ACC112 (cell line): Measurements from ENCODE around the gene CASP6.

Experiments used
- H2AFZ ChIP-seq: fragments of 200-600 bp; sonication (generic); one replicate; pipeline ENCODE4 v1.6.0; 2017; ENCODE audit warnings: antibody characterized with exemption, low read length; ENCODE audit not compliant: unreplicated experiment
- H3K27ac ChIP-seq: fragments of 200-600 bp; sonication (generic); 2 replicates; pipeline ENCODE4 v1.5.1; 2014; ENCODE audit warnings: low read depth, mild to moderate bottlenecking, antibody characterized with exemption, low read length, moderate library complexity
- H3K27me3 ChIP-seq: fragments of 200-600 bp; sonication (generic); 2 replicates; pipeline ENCODE4 v1.6.1; 2014; ENCODE audit warnings: mild to moderate bottlenecking, antibody characterized with exemption, low read length, moderate library complexity, mixed read lengths; ENCODE audit not compliant: insufficient read depth
- H3K36me3 ChIP-seq: fragments of 200-600 bp; sonication (generic); 2 replicates; pipeline ENCODE4 v1.6.1; 2016; ENCODE audit warnings: mild to moderate bottlenecking, antibody characterized with exemption, low read length, moderate library complexity, mixed read lengths; ENCODE audit not compliant: insufficient read depth
- H3K4me1 ChIP-seq: fragments of 200-600 bp; sonication (generic); one replicate; pipeline ENCODE4 v1.6.1; 2016; ENCODE audit warnings: low read length, mixed read lengths; ENCODE audit not compliant: insufficient read depth, unreplicated experiment, control insufficient read depth
- H3K4me3 ChIP-seq: fragments of 200-600 bp; sonication (generic); 2 replicates; pipeline ENCODE4 v1.5.1; 2014; ENCODE audit warnings: mild to moderate bottlenecking, low read depth, low read length
- H3K79me2 ChIP-seq: fragments of 200-600 bp; sonication (generic); one replicate; pipeline ENCODE4 v1.6.0; 2016; ENCODE audit warnings: low read length; ENCODE audit not compliant: control insufficient read depth, unreplicated experiment, insufficient read depth

Gene CASP6

DNA sequence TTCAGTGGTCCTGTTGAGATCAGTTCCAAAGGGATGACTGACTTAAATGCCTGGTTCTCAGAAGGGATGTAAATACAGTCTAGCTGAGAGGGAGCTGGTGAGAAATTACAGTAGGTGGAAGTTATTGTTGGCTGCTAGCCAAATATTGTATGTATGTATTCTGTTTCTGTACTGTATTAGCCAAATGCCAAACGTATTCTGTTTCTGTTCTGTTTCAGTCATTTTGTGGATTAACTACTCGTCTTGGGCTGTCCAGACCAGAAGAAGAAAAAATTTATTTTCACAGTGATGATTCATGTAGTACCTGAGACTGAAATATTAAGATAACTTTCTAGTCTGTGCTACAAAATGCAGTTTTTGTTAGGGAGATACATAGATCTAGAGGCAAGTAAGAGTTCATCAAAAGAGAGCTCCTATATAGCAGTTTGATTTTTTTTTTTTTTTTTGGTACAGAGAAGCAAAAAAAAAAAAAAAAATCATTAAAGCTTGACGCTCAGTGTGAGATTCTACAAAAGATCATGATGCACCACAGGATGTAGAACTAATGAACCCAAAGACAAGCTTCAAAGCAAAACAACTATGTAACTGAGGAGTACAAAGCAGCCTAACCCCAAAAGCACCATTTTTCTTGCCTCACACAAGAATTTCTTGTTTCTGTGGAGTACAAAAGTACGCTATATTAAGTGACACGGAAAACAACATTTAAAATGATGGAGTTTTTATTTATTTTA is 54.8 kb downstream of the CASP6 start:
- H3K27me3 ChIP-seq = no peaks in the 10 kb centered on the region
- H3K4me3 ChIP-seq = no peak overlapping the region
- no peaks in the 10 kb centered on the region for H3K4me1 ChIP-seq
- H3K27ac ChIP-seq = no peak overlapping the region
- H3K36me3 ChIP-seq = peaks cover 2% of the 10 kb centered on the region; the same call in 1 of the 2 replicates
- no peaks in the 10 kb centered on the region for H3K79me2 ChIP-seq
- no peak overlapping the region for H2AFZ ChIP-seq

DNA sequence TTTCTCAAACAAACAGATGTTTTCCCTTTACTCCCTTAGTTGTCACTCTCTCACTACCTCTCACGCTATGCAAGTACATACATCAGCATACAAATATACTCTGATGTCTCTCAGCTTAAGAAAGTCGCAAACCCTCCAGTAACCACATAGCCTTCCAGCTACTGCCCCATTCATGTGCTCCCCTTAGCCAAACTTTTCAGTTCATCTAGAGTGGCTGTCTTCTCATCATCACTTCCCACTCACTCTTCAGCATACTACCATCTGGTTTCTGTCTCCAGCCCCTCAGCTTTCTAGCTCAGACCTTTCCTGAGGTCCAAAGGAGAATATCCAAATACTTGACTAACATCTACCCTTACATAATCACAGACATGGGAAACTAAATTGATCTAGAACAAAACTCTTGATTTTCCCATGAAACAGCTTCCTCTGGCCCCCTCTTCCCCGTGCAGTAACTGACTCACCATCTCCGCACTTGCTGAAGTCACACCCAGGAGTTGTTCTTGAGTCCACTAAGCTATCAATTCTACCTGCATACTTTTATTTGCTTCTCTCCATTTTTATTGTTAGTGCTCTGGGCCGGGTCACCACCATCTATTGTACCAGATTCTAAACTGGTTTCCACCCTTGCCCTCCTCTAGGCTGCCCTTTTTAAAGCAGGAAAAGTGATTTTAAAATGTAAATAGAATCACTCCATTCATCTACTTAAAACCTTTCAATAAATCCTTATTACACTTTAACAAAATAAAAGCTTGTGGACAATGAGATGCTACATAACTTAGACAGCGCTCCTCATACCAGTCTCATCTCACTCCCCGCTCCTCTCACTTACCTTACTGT is 57.2 kb downstream of the CASP6 start:
- no peaks in the 10 kb centered on the region for H3K27me3 ChIP-seq
- H3K4me3 ChIP-seq = no peak overlapping the region
- H3K79me2 ChIP-seq = no peaks in the 10 kb centered on the region
- no peaks in the 10 kb centered on the region for H3K4me1 ChIP-seq
- no peak overlapping the region for H2AFZ ChIP-seq
- peaks cover 2% of the 10 kb centered on the region; the same call in 1 of the 2 replicates for H3K36me3 ChIP-seq
- no peak overlapping the region for H3K27ac ChIP-seq

DNA sequence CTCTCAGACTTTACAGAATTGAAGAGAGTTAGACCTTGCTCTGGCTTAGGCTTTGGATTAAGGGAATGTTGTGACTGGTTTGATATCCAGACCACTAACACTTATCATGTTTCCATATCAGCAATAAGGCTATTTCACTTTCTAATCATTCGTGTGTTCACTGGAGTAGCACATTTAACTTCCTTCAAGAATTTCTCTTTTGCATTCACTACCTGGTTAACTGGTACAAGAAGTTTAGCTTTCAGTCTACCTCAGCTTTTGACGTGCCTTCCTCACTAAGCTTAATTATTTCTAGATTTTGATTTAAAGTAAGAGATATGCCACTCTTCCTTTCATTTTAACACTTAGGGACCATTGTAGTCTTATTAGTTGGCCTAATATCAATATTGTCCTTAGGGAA is 62.6 kb downstream of the CASP6 start:
- Histone ChIP-seq H3K4me1 (no peaks in the 10 kb centered on the region), H3K27me3 (no peaks in the 10 kb centered on the region), H3K27ac (no peak overlapping the region), H3K36me3 (no peaks in the 10 kb centered on the region), H3K4me3 (no peak overlapping the region), H3K79me2 (no peaks in the 10 kb centered on the region), H2AFZ (no peak overlapping the region)
